GM21786 (cell line): ENCODE results near the gene ZSCAN5B.
"Not testable (repeated sequence)": the region's sequence is repeated elsewhere in the genome, so short reads cannot be mapped to it uniquely, and the experiment has no call there.

ENCODE experiments used
- ATAC-seq: cut with Tn5 transposase; IDR thresholded peaks from one replicate; pipeline ENCODE4 v1.9.1; 2021; ENCODE audit not compliant: unreplicated experiment

The ZSCAN5B gene

GRCh38 chr19:56197646-56198045 lies at the start of gene ZSCAN5B:
Gene ZSCAN5B, minus strand, starts transcription at chr19:56197783. Its CDS starts 4,731 bp downstream, at chr19:56193052.
- ATAC-seq = not testable (repeated sequence)

GRCh38 chr19:56245764-56246163 lies 48.2 kb upstream of the ZSCAN5B start:
- ATAC-seq = not testable (repeated sequence)

- ATAC-seq = no peak
Measured at GRCh38 chr19:56245121-56245740, 47.6 kb upstream of the ZSCAN5B start.

- ATAC-seq = no peak
Measured at GRCh38 chr19:56223481-56223880, 25.9 kb upstream of the ZSCAN5B start.

GRCh38 chr19:56222901-56223300 lies 25.3 kb upstream of the ZSCAN5B start:
- ATAC-seq = no peak

- no peak for ATAC-seq
Measured at GRCh38 chr19:56221851-56222250, 24.3 kb upstream of the ZSCAN5B start.

GRCh38 chr19:56221442-56221841 lies 23.9 kb upstream of the ZSCAN5B start:
- not testable (repeated sequence) for ATAC-seq

GRCh38 chr19:56218961-56219360 lies 21.4 kb upstream of the ZSCAN5B start:
- ATAC-seq = no peak

GRCh38 chr19:56217039-56217949 lies 19.7 kb upstream of the ZSCAN5B start:
- no peak for ATAC-seq

- no peak for ATAC-seq
Measured at GRCh38 chr19:56211718-56212117, 14.1 kb upstream of the ZSCAN5B start.

GRCh38 chr19:56210036-56210435 lies 12.5 kb upstream of the ZSCAN5B start:
- not testable (repeated sequence) for ATAC-seq

GRCh38 chr19:56209091-56209490 lies 11.5 kb upstream of the ZSCAN5B start:
- ATAC-seq = no peak

- not testable (repeated sequence) for ATAC-seq
Measured at GRCh38 chr19:56207581-56207980, 10.0 kb upstream of the ZSCAN5B start.

- no peak for ATAC-seq
Measured at GRCh38 chr19:56201973-56202372, 4.4 kb upstream of the ZSCAN5B start, which contains the start of gene ZSCAN5C. Gene ZSCAN5C, plus strand, starts transcription at chr19:56202273. Its CDS starts 3,641 bp downstream, at chr19:56205914.

GRCh38 chr19:56199687-56200086 lies 2.1 kb upstream of the ZSCAN5B start:
- ATAC-seq = no peak

- no peak for ATAC-seq
Measured at GRCh38 chr19:56193981-56194640, 3.5 kb downstream of the ZSCAN5B start.

GRCh38 chr19:56191711-56192110 lies 5.9 kb downstream of the ZSCAN5B start:
- ATAC-seq = no peak

GRCh38 chr19:56191115-56191514 lies 6.5 kb downstream of the ZSCAN5B start:
- no peak for ATAC-seq

- ATAC-seq = no peak
Measured at GRCh38 chr19:56189785-56190184, 7.8 kb downstream of the ZSCAN5B start.

- ATAC-seq = no peak
Measured at GRCh38 chr19:56177564-56178243, 19.9 kb downstream of the ZSCAN5B start.

- no peak for ATAC-seq
Measured at GRCh38 chr19:56176881-56177280, 20.7 kb downstream of the ZSCAN5B start.
